GM21447 (cell line): ENCODE results near the gene GGCT.
"Not testable (repeated sequence)": the region's sequence is repeated elsewhere in the genome, so short reads cannot be mapped to it uniquely, and the experiment has no call there.

ENCODE experiments used
- ATAC-seq: cut with Tn5 transposase; IDR thresholded peaks from one replicate; pipeline ENCODE4 v1.9.1; 2021; ENCODE audit not compliant: unreplicated experiment

GGCT gene

DNA sequence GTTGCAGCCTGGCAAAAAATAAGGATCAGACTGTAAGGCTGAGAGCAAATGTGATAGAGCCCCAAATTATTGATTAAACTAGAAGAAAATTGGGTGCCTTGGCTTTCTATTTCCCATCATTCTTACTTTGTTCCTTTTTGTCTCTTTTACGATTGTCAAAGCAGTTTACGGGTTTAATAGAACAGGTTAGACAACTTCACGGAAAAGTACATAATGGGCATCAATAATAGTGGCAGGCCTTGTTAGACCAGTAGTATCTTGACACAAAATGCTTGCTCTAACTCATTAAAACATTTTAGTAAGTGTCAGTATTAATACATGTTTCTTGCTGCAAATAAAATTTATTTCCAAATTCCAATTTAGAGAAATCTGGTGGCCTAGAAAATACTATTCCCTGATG is 14.5 kb upstream of the GGCT start:
- no peak for ATAC-seq

DNA sequence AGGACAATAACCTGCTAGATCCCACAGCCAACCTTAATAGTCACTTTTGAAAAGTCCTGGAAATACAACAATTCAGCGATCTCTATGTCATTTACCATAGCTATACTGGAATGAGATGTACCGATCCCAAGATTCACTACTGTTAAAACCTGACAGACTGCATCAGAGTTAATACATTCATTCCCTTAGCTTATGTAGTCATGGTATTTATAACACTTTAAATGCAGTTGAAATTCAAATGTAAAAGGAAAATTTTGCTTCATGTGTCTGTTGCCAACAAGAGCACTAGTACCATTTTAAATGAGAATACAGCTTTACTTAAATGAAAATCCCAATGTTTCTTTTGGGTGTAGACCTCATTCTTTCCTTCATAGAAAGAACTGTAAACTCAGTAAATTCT is 11.1 kb upstream of the GGCT start:
- ATAC-seq: no peak

DNA sequence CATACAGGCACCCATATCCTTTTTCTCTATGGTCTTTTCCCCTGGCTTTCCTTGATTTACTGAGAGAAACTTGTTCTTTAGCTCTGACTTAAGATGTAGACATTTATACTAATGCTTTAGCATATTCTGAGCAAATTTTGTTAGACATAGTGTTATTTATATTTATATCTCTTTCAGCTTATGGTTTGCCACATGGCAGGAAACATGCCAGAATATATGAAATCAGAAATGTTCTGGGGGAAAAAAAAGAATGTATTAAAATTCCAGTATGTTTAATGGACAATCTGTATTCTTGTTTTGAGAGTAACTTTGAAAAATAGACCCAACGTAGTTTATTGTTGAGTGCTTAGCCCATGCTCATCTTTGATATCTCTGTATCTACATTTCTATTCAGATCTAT is 10.1 kb upstream of the GGCT start:
- ATAC-seq: no peak

DNA sequence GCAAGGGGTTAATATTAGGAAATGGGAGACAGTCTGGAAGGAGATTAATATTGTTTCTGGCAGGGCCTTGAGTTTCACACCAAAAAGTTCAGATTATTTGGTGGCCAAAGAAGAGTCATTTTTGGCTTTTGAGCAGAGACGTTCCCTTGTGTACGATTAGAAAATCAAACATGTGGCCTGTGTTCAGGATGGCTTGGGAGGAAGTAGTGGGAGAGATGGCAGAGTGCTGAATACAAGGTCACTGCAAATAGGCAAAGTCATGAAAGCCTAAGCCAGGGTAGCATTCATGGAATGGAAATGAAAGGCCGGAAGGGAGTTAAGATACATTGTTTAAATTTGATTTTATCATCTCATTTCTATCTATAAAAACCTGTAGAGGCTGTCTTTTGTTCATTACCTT is 9.5 kb upstream of the GGCT start:
- no peak for ATAC-seq

- no peak for ATAC-seq
Observed at GRCh38 chr7:30513762-30514161, 9.1 kb upstream of the GGCT start.

DNA sequence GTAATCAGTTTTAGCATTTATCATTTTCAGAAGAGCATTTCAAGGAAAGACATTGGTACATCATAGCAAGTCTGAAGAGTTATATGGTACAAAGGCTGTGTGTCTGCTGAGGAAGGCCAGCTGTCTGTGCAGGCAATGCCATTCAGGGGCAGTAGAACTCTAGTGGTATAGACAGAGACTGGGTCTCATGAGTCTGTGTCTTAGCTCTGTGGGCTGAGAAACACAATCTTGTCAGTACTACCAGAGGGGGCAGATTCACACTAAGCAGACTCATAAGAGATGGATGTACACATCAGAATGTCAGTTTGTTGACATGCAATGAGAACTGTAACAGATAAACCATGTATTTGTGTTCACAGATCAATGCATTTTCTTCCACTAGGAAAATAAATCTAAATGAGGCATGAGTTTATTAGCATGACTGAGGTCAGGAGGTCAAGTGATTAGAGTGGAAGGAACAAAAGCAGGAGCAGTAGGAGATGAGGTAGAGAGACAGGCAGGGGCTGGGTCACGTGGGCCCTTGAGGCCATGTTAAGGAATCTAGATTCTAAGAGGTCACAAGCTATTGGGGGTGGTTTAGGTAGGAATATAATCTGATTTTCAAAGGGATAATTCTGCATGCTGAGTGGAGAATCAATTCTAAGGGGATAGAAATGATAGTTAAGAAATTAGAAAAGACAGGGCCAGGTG is 7.5 kb upstream of the GGCT start:
- ATAC-seq: no peak

DNA sequence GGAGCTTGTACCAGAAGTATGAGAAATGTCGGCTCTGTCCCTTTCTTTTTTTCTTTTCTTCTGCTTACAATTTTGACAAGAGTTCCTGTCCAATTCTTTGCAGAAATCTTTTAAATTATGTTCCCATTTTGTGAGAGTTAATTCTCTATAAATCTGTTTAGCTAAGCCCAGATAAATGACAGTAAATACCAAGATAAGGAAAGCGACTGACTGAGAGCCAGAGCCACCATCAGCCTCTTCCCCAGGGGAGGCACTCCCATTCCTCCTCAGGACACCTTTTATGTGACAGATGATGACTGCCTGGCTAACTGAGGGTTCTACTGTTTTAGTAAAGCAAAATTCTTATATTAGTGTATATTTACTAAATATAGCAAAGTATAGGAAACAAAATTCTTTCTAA is 6.9 kb upstream of the GGCT start:
- no peak for ATAC-seq

DNA sequence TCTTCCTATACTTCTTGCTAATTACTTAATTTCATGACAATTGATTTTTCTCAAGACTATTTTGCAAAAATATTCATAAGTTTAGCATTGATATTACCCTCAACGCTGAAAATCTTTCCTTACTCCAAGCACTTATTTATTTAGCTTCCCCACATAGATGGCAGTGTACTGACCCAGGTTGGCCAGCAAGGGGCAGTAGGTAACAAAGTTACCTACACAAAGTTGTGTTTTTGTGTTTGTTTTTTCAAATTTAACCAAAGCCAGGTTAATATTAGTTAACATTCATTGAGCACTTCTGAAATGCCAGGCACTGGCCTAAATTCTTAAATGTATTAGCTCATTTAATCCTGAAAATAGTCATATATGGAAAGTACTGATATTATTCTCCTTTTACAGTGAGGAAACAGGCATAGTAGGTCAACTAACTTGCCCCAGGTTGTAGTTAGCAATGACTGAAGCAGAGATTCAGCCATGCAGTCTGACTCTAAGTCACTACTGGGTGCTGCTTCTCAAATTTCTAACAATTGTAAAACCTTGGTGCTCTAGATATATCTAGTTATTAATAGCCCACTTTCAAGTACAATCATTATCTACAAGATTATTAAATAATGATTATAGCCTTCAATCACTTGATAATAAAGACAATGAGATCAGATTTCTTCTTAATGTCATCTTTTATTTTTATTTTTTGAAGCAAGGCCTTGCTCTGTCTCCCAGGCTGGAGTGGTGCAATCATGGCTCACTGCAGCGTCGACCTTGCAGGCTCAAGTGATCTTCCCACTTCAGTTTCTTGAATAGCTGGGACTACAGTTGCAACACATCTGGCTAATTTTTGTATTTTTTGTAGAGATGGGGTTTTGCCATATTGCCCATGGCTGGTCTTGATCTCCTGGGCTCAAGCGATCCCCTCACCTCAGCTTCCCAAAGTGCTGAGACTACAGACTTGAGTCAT is 5.8 kb upstream of the GGCT start:
- ATAC-seq: no peak

DNA sequence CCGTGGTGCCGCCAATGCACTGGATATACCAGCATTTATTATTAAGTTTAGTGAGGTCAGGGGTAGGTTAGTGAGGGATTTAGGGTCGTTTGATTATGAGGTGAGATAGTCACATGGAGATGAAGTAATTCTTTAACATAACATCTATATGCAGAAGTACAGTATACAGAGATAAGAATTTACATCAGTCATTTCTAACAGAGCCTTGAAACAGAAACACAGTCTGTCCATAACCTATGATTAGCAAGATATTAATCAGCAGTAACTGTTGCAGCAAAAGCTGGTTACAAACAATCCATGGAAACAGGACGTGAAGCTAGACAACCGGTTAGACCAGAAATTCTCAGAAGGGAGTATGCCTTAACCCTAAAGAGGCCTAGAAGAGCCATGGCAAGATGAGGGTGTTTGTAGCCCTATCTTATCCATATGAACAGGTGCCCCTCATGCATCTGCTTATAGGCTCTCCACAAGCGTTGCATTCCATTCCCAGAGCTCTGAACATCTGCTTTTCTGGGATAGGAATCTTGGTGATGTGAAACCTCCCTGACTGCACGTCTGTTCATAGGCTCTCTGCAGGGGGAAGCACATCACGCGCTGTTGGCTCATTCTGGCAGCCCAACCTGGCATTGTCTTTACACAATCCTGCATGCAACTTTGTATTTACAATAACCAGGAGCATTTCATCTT is 4.7 kb upstream of the GGCT start:
- ATAC-seq: not testable (repeated sequence)

DNA sequence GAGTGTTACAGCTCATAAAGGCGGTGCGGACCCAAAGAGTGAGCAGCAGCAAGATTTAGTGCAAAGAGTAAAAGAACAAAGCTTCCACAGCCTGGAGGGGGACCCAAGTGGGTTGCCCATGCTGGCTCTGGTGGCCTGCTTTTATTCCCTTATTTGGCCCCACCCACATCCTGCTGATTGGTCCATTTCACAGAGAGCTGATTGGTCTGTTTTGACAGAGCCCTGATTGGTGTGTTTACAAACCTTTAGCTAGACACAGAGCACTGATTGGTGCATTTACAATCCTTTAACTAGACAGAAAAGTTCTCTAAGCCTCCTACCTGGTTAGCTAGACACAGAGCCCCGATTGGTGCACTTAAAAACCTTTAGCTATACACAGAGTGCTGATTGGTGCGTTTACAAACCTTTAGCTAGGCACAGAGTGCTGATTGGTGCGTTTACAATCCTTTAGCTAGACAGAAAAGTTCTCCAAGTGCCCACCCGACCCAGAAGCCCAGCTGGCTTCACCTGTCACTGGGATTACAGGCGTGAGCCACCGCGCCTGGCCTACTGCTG is 2.8 kb upstream of the GGCT start:
- ATAC-seq: not testable (repeated sequence)

GRCh38 chr7:30505174-30505697 is 607 bp upstream of the GGCT start:
- ATAC-seq: no peak

- ATAC-seq: no peak
Observed at GRCh38 chr7:30503274-30504212, 1.1 kb downstream of the GGCT start.

DNA sequence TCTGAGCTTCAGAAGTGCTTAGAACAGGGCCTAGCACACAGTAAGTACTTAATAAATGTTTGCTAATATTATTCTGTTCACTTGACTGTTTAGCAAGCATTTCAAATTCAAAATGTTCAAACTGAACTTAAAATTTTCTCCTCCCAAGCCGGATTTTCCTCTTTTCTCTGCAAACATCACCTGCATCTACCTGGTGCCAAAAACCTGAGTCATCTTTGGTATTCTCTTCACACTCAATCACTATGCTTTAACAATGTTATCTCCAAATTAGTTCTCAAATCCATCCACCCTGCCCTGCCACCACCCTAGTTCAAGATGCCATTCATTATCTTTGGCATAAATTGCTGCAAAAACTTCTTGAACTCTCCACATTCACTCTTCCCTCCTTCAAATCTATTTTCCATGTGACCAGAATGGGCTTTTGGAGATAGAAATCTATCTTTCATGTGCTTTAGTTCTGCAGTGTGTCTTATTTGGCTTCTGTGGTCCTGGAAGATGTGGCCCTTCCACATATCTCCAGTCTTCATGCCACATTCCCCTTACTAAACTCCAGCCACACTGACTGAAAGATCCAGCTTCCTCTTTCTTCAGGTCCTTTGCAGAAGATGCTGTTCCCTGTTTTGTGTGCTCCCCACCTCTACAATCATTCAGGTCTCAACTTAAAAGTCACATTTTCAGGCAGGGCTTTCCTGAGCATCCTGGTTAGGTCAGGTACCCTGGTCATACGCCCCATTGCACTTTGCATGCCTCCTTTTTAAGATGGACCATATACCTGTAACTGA is 2.0 kb downstream of the GGCT start:
- no peak for ATAC-seq

DNA sequence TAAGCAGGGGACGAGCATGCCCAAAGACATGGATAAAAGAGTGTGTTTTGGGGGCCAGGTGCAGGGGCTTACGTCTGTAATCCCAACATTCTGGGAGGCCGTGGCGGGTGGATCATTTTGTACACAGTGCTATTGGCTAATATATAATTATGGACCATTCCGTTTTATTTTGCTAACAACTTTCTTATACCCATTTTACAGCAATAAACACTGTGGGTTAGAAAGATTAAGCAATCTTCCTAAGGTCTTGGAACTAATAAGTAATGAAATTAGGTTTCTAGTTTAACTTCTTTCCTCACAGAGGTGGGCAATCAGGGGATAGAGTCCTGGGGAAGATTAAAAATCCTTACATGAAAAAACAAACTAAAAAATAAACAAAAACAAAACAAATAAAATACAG is 3.4 kb downstream of the GGCT start:
- no peak for ATAC-seq

GRCh38 chr7:30493228-30493627 is 11.4 kb downstream of the GGCT start:
- ATAC-seq: no peak

- no peak for ATAC-seq
Observed at GRCh38 chr7:30491417-30491816, 13.2 kb downstream of the GGCT start.

DNA sequence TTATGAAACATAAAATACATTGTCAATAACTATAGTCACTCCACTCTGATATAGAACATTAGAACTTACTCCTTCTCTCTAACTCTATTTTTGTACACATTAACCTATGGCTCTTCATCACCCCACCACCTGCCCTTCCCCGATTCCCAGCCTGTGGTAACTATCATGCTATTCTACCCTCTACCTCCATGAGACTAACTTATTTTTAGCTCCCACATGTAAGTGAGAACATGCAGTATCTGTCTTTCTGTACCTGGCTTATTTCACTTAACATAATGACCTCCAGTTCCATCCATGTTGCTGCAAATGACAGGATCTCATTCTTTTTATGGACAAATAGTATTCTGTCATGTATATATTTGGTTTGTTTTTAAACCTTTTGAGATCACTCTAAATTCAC is 17.3 kb downstream of the GGCT start:
- ATAC-seq: no peak

- no peak for ATAC-seq
Observed at GRCh38 chr7:30485667-30486066, 19.0 kb downstream of the GGCT start.

DNA sequence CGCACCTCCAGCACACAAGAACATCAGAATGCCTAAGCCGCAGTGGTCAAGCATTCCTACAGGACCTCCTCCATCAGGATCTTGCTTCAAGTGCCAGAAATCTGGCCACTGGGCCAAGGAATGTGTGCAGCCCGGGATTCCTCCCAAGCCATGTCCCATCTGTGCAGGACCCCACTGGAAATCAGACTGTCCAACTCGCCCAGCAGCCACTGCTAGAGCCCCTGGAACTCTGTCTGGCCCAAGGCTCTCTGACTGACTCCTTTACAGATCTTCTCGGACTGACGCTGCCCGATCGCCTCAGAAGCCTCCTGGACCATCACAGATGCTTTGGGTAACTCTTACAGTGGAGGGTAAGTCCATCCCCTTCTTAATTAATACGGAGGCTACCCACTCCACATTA is 23.2 kb downstream of the GGCT start:
- ATAC-seq: not testable (repeated sequence)
